Activated T-cell treated with anti-CD3 and anti-CD28 coated beads, Interleukin-2, amount 50 U/mL, for 24 hours (primary cell): Measurements from ENCODE around the gene MVB12B.

Experiments used
- DNase-seq: peaks from one replicate; pipeline ENCODE4 v3.0.0-alpha.2; 2020
- H3K27ac Mint-ChIP-seq: 2 replicates; pipeline ENCODE4 v1.8.0; 2020; ENCODE audit warnings: mild to moderate bottlenecking, mixed read lengths
- H3K27me3 Mint-ChIP-seq: 2 replicates; pipeline ENCODE4 v1.8.0; 2020; ENCODE audit warnings: mixed read lengths
- H3K36me3 Mint-ChIP-seq: 2 replicates; pipeline ENCODE4 v1.8.0; 2020; ENCODE audit warnings: low read depth, mixed read lengths
- H3K4me1 Mint-ChIP-seq: 2 replicates; pipeline ENCODE4 v1.8.0; 2020; ENCODE audit warnings: low read depth, mixed read lengths
- H3K4me3 Mint-ChIP-seq: 2 replicates; pipeline ENCODE4 v1.8.0; 2020; ENCODE audit warnings: mild to moderate bottlenecking, moderate library complexity, mixed read lengths
- H3K9me3 Mint-ChIP-seq: 2 replicates; pipeline ENCODE4 v1.8.0; 2020; ENCODE audit warnings: mixed read lengths

Gene MVB12B

DNA sequence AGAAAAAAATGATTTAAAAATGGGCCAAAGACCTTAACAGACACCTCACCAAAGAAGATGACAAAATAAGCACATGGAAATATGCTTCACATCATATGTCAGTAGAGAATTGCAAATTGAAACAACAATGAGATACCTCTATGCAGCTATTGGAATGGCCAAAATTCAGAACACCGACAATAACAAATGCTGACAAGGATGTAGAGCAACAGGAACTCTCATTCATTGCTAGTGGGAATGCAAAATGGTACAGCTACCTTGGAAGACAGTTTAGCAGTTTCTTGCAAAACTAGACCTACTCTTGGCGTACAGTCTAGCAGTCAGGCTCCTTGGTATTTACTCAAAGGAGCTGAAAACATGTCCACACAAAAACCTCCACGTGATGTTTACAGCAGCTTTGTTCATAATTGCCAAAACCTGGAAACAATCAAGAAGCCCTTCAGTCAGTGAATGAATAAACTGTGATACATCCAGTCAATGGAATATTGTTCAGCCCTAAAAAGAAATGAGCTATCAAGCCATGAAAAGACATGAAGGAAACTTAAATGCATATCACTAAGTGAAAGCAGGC is 10.5 kb upstream of the MVB12B start:
- Mint-ChIP-seq H3K36me3 (no peaks in the 10 kb centered on the region), H3K27me3 (no peaks in the 10 kb centered on the region), H3K27ac (no peak overlapping the region), H3K4me3 (no peak overlapping the region), H3K4me1 (peaks cover 5% of the 10 kb centered on the region), H3K9me3 (no peaks in the 10 kb centered on the region)
- no peak for DNase-seq

DNA sequence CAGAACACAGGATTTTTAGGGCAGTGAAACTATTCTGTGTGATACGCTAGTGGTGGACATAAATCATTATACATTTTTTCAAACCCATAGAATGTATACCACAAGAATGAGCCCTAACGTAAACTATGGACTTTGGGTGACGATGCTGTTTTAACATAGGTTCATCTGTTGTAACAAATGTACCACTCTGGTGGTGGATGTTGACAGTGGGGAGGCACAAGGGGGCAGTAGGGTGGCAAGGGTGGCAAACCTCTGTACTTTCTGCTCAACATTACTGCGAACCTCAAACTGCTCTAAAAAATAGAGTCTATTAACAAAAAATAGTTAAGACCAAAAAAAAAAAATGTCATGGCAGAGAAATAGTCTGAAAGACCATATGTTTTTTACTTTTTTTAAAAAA is 9.1 kb upstream of the MVB12B start:
- DNase-seq, result peak; percentile 42
- H3K4me1 Mint-ChIP-seq, result peaks cover 5% of the 10 kb centered on the region
- no peaks in the 10 kb centered on the region for H3K9me3 Mint-ChIP-seq
- H3K27me3 Mint-ChIP-seq, result no peaks in the 10 kb centered on the region
- H3K36me3 Mint-ChIP-seq, result no peaks in the 10 kb centered on the region
- H3K27ac Mint-ChIP-seq, result no peak overlapping the region
- no peak overlapping the region for H3K4me3 Mint-ChIP-seq

DNA sequence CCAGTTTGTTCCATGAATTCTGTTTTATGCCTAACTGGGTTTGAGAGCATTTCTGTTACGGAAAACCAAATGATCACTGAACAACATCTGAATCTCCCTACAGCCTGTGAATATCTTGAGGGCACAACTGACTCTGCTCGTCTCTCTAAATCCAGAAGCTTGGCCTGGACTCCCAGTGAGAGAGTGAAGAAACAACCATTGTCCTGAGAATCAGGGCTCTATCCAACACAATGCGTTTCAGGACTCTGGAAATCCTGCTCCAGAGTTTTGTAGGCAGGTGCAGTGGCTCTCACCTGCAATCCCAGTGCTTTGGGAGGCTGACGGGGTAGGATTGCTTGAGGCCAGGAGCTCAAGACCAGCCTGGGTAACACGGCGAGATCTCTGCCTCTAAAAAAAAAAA is 7.8 kb upstream of the MVB12B start:
- no peaks in the 10 kb centered on the region for H3K36me3 Mint-ChIP-seq
- DNase-seq, result no peak
- H3K27me3 Mint-ChIP-seq, result no peaks in the 10 kb centered on the region
- no peak overlapping the region for H3K4me3 Mint-ChIP-seq
- no peak overlapping the region for H3K27ac Mint-ChIP-seq
- peaks cover 5% of the 10 kb centered on the region for H3K4me1 Mint-ChIP-seq
- H3K9me3 Mint-ChIP-seq, result peaks cover 1% of the 10 kb centered on the region

DNA sequence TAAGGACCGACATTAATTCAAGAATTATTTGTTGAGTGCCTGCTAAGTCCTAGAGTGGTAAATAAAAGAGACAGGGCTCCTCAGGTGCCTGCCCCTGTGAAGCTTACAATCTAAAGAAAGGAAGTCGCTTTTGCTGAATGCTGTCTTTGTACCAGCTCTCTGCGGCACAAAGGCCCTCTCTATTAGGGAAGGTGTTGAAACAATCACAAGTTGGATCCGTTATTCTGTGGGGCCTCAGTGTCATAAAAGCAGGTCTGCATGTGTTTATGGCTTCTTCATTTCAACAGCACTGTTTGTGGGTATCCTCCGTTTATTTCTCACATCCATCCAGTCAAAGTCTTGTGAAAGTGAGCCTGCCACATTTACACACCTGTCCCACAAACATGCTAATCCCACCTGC is 7.0 kb upstream of the MVB12B start:
- no peak overlapping the region for H3K27ac Mint-ChIP-seq

DNA sequence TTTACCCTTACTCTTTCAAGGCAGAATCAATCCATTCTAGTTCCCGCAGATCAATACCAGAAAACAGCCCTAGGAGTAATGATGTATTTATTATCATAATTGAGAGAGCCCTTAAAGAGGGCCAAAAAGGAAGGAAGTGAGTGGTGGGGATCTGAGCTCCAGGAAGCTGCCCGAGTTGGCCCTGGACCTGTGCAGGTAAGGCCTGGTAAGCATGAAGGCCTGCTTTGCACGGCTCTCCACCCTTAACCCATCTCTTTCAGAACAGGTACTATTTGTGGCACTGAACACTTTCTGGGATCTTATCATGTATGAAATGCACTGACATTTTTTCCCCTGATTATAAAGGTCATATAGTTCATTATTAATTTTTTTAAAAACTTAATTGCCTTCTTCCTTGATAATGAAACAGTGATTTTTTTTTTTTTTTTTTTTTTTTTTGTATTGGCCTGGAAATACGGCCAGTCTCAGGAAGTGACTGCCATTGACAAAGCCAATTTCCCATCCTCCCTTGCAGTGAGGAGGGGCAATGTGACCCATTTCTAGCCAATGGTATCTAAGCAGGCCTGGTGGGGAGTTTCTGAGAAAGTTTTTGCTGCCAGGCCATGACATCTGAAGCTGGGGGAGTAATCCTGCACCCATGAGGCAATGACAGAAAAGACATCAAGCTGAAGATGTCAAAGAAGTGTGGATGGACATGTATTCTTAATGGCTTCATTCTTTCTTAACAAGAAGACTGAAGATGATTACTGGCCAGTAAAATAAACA is 6.3 kb upstream of the MVB12B start:
- no peaks in the 10 kb centered on the region for H3K27me3 Mint-ChIP-seq
- no peak overlapping the region for H3K27ac Mint-ChIP-seq

More for the DNA sequence above, 7.0 kb upstream of the MVB12B start:
- Mint-ChIP-seq H3K36me3 (no peaks in the 10 kb centered on the region), H3K4me3 (no peak overlapping the region), H3K27me3 (no peaks in the 10 kb centered on the region), H3K4me1 (peaks cover 5% of the 10 kb centered on the region), H3K9me3 (peaks cover 2% of the 10 kb centered on the region)
- no peak for DNase-seq

DNA sequence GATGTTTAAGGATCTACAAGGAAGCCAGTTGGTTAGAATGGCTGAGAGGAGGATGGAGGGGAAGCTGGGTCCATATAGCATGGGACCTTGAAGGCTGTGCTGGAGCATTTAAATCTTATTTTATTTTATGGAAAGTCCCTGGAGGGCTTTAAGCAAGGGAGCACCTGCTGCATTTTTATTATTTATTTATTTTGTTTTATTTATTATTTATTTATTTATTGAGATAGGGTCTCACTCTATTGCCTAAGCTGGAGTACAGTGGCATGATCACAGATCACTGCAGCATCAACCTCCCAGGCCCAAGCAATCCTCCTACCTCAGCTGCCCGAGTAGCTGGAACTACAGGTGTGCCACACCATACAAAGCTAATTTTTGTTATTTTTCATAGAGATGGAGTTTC is 4.9 kb upstream of the MVB12B start:
- Mint-ChIP-seq H3K4me1 (peaks cover 8% of the 10 kb centered on the region), H3K36me3 (no peaks in the 10 kb centered on the region), H3K27ac (no peak overlapping the region), H3K4me3 (no peak overlapping the region), H3K27me3 (no peaks in the 10 kb centered on the region), H3K9me3 (peaks cover 2% of the 10 kb centered on the region)
- DNase-seq, result no peak

More for the DNA sequence above, 6.3 kb upstream of the MVB12B start:
- no peak overlapping the region for H3K4me3 Mint-ChIP-seq
- H3K9me3 Mint-ChIP-seq, result peaks cover 2% of the 10 kb centered on the region
- DNase-seq, result no peak
- peaks cover 5% of the 10 kb centered on the region for H3K4me1 Mint-ChIP-seq
- H3K36me3 Mint-ChIP-seq, result no peaks in the 10 kb centered on the region

DNA sequence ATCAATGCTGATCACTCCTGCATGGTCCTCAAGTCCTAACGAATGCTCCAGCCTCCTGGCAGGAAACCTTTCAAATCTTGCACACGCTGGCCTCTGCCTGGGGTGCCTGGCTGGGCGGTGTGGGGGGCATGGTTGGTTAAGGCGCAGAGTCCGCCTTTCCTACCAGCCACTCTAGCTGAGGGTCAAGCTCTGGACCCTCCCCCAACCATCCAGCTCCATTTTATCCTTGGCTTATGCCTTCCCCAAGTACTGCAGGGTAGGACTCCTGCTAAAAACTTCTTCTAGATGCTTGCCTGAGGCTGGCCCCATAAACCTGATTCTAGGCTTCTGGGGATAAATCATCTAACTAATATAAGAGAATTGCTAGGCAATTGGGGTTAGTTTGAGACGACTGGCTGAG is 808 bp upstream of the MVB12B start:
- no peak for DNase-seq
- Mint-ChIP-seq H3K4me1 (peaks cover 34% of the 10 kb centered on the region), H3K27ac (peak overlapping the region; percentile 81), H3K27me3 (no peaks in the 10 kb centered on the region), H3K4me3 (peak overlapping the region; percentile 71), H3K36me3 (no peaks in the 10 kb centered on the region), H3K9me3 (peaks cover 2% of the 10 kb centered on the region)

DNA sequence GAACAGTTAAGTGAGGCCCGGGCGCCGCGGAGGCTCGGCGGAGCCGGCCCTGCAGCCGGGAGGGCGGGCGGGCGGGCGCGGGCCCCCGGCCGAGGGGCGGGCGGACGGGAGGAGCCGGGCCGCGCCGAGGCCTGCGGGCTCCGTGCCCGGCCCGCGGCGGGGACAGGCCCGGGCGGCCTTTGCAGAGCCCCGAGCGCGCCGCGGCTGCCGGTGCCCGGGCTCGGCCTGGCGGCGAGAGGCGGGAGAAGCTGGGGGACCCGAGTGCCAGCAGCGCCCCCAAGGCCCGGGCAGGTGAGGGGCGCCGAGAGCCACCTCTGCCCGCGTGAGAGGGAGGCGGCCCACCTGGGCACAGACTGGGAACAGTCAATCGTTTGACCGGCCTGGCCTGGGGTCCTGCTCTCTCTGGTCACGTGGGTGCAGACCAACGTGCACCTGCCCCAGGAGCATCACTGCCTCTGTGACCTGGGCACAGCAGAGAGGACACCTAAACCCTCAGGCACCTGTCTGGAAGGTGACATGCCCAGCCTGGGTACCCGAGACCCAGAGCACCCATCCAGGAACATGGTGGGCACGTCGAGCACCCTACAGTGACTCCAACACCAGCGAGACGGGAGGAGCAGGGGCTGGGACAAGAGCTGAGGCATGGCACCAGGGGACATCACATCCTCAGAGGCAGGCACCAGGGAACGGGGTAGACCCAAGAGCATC is 531 bp downstream of the MVB12B start:
- peak; percentile 63 for DNase-seq
- Mint-ChIP-seq H3K27ac (peak overlapping the region; percentile 57), H3K4me3 (peak overlapping the region; percentile 70), H3K4me1 (peaks cover 41% of the 10 kb centered on the region), H3K27me3 (no peaks in the 10 kb centered on the region), H3K36me3 (no peaks in the 10 kb centered on the region), H3K9me3 (peaks cover 2% of the 10 kb centered on the region)

DNA sequence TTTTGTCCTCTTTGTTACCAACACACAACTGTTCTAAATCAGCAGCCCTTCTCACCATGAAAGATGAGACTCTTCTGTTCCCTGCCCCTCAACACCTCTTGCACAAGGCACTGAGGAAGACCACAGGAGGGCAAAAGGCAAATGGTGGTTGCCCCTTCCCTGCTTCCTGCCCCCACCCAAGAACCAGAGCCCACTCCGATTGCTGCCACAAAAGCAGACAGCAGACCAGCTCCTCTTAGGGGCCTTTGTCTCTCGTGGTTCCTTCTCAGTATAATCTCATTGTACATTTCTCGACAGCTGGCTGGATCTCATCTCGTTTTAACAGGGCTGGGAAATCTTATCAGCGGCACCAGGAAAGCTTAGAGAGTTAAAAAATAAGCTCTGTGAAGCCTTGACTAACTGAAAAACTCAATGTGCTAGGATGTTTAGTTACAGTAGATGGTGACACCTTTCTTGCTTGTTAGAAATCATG is 1.1 kb downstream of the MVB12B start:
- H3K9me3 Mint-ChIP-seq, result peaks cover 2% of the 10 kb centered on the region
- peaks cover 44% of the 10 kb centered on the region for H3K4me1 Mint-ChIP-seq
- H3K27me3 Mint-ChIP-seq, result no peaks in the 10 kb centered on the region
- peak overlapping the region; percentile 57 for H3K27ac Mint-ChIP-seq
- no peaks in the 10 kb centered on the region for H3K36me3 Mint-ChIP-seq
- DNase-seq, result no peak
- peak overlapping the region; percentile 70 for H3K4me3 Mint-ChIP-seq

DNA sequence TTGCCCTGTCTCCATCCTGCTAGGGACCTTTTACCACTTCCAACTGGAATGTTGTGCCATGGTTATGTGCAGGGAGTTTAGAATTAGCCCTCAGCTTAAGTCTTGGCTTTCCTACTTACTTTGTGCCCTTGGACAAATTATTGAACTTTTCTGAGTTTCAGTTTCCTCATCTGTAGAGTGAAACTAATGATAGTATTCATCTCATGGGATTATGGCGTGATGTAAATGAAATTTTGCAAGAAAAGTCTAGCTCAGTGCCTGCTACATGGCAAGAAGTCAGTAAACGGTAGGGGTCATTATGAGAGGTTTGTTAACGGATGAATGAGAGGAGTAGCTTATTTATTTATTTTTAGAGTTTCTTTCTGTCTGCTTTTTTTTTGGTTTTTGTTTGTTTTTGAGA is 1.8 kb downstream of the MVB12B start:
- Mint-ChIP-seq H3K4me3 (no peak overlapping the region), H3K4me1 (peaks cover 45% of the 10 kb centered on the region), H3K9me3 (peaks cover 2% of the 10 kb centered on the region), H3K27ac (no peak overlapping the region), H3K27me3 (no peaks in the 10 kb centered on the region), H3K36me3 (no peaks in the 10 kb centered on the region)
- no peak for DNase-seq

DNA sequence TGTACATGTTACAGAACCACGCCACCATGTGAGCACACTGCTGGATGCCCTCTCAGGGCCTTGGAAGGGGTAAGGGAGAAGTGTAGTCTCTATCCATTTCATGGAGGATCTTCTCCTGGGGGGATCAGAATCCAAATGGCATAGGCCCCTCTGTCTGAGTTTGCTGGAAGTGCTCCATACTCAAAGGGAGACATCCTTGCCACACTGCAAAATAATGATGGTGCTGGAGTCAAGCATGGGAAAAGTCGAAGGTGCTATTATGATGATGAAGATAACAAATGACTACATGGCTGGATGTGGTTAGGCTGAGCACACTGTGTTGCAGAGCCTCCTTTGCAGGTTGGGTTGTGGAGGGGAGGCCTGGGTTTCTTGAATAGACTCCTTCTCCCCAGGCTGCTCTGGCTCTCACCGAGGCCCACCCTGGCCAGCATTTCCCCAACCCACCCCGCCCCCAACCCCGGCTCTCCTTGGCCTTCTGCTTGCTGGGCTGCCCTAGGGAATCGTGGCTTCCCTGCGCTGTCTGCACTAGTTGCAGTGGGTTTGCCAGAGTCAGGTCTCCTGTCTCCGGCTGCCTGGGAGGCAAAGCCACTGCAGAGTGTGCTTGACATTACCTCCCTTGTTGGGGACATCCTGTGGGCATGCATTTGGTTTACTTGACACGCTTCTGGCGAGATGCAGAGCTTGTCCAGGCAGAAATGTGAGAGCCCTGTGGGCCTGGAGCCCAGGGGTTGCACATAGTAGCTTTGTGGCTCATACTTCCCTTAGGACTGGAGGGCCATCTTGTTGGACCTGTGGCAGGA is 3.0 kb downstream of the MVB12B start:
- H3K4me1 Mint-ChIP-seq, result peaks cover 45% of the 10 kb centered on the region

DNA sequence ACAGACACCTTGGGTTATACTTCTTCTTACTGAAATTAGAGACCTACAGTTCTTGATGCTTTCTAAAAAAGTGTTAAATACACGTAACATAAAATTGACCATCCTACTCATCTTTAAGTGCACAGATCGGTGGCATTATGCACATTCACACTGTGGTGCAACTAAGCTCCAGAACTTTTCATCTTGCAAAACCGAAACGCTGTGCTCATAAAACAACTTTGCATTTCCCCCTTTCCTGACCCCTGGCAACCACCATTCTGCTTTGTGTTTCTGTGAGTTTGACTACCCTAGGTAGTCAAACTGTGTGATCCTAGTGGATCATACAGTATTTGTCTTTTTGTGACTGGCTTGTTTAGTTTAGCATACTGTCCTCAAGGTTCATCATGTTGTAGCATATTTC is 3.9 kb downstream of the MVB12B start:
- Mint-ChIP-seq H3K27ac (no peak overlapping the region), H3K9me3 (no peaks in the 10 kb centered on the region), H3K36me3 (no peaks in the 10 kb centered on the region), H3K4me1 (peaks cover 45% of the 10 kb centered on the region), H3K27me3 (no peaks in the 10 kb centered on the region), H3K4me3 (no peak overlapping the region)
- DNase-seq, result no peak

More for the DNA sequence above, 3.0 kb downstream of the MVB12B start:
- H3K36me3 Mint-ChIP-seq, result no peaks in the 10 kb centered on the region
- H3K4me3 Mint-ChIP-seq, result no peak overlapping the region
- no peaks in the 10 kb centered on the region for H3K27me3 Mint-ChIP-seq
- no peaks in the 10 kb centered on the region for H3K9me3 Mint-ChIP-seq
- no peak for DNase-seq
- H3K27ac Mint-ChIP-seq, result no peak overlapping the region

DNA sequence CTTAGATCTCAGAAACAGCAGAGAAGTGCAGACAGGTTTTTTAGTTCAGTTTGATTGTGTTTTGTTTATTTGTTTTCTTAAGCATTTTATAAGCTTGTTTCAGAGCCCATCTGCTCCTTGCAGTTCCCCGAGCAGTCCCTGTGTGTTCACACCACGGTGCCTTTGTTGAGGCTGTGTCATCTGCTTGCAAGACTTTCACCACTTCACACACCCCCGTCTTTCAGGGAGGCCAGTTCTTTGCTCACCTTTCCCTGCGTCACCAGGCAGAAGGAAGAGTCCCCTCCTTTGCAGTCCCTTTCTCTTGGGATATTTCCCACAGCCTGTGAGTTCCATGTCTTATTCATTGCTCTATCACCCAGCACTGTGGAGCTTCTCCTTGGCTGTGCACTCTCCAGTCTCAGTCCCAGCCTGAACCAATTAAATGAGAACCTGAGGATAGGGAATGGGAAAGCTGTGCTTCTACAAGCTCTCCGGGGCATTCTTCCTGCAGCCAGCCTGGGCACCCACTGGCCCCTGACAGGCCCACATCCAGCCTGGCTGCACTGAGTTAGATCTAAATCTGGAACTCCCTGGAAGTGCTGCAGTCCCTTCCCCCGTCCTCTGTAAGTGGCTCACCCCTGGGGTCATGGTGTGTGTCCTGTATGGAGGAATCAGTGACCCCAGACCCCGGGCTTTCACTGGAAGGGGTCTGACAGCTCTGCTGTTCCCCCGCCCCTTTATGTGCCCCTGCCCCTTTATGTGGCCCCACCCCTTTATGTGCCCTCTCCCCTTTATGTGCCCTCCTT is 5.5 kb downstream of the MVB12B start:
- Mint-ChIP-seq H3K27me3 (no peaks in the 10 kb centered on the region), H3K9me3 (no peaks in the 10 kb centered on the region), H3K36me3 (no peaks in the 10 kb centered on the region), H3K4me3 (no peak overlapping the region), H3K27ac (no peak overlapping the region), H3K4me1 (peaks cover 42% of the 10 kb centered on the region)
- no peak for DNase-seq
